Activated effector memory CD4-positive, alpha-beta T cell treated with Interleukin-2 at 50 U/mL for 16 hours (primary cell): ENCODE measurements around the gene CCDC81.
"Not testable (repeated sequence)": the region's sequence is repeated elsewhere in the genome, so short reads cannot be mapped to it uniquely, and the experiment has no call there.

Experiments used
- DNase-seq: peaks from one replicate; pipeline ENCODE4 v3.0.0-alpha.2; 2020

CCDC81 gene

GRCh38 chr11:86374586-86374985 lies at the start of gene CCDC81:
CCDC81 (plus strand) TSS chr11:86374887; CDS start chr11:86375164, 277 bp downstream.
- no peak for DNase-seq

DNA sequence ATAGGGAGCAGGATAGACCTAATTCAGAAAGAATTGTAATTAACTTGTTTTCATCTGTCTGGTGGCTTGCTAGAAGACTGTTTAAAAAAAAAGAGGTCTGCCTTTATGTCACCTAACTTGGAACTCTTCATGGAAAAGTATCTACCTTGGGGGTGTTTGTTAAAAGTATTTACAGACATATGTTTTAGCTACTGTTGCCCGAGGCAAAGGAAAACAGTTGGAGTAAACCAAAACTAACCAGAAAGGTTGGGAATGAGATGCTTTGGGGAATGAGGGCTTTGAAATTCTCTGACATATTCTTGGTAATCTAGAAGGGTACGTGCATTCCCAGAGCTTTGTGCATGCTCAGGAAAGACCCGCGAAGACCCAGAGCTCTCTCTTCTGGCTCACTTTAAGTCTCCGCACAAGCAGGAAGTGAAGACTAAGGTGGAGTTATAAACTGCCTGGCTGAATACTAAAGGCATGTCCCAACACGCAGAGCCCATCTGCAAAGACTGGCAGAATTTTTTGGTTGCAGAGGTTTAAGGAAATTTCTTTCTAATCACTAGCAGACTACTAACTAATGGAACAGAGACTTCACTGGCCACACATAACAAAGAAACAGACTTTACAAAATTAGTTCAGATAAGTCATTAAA lies 39.4 kb upstream of the CCDC81 start:
- no peak for DNase-seq

DNA sequence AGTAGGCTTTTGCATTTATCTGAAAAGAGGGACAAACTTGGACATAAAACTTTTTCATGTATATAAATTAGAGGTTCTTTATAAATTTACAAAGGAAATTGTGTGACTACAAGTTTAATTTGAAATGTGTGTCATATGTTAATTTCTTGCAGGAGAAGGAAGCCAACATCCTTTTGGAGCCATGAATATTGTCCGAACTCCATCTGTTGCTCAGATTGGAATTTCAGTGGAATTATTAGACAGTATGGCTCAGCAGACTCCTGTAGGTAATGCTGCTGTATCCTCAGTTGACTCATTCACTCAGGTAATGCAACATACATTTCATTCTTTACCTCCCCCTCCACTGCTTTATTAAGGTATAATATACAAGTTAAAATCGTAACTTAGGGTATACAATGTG lies 37.5 kb upstream of the CCDC81 start:
- DNase-seq = no peak

DNA sequence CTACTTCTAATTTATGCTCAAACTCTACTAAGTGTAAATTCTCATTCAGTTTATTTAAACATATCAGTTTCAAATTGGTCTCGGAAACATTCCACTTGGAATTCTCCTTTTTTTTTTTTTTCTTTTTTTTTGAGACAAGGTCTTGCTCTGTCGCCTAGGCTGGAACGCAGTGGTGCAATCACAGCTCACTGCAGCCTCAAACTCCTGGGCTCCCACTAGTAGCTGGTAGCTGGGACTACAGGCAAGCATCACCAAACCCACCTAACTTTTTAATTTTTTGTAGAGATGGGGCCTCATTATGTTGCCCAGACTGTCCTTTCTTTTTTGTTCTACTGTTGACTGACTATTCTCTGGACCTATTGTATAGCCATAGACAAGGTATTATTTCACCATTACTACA lies 33.3 kb upstream of the CCDC81 start:
- DNase-seq = no peak

- DNase-seq = no peak
Measured at GRCh38 chr11:86346513-86346912, 28.2 kb upstream of the CCDC81 start.

DNA sequence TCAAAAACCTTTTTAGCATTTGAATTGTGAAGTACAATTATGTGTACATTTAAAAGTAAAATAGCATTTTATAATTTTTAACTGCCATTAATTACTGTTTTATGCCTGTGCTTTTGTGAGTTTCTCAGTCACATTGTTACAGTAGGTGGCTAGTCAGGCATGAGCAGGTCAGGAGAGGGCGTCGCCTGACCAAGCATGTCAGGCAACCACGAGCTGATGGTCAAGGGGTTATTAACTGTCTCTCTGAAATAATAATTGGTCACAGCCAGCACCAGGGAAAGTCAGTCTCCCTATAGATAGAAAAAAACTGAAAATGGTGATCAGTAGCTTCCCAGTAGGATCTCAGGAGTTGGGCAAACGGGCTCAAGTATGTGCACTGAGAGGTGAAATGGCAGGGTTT lies 19.4 kb upstream of the CCDC81 start:
- no peak for DNase-seq

DNA sequence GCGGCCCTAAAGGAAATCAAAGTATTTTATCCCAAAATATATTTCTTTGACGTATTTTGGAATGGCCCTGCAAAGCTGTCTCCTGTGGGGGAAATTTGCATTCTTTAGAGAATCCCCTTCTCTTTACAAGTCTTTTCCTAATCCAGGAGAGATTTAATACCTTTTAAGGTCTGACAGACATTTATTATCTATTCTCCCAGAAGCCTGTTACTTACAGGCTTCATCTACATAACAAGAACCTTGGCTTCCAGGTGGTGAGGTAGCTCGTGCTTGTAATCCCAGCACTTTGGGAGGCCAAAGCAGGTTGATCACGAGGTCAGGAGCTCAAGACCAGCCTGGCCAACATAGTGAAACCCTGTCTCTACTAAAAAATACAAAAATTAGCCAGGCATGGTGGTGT lies 17.3 kb upstream of the CCDC81 start:
- DNase-seq = not testable (repeated sequence)

- no peak for DNase-seq
Measured at GRCh38 chr11:86358720-86359119, 16.0 kb upstream of the CCDC81 start.

GRCh38 chr11:86360775-86361395 lies 13.8 kb upstream of the CCDC81 start:
- DNase-seq = no peak

GRCh38 chr11:86363424-86363823 lies 11.3 kb upstream of the CCDC81 start:
- no peak for DNase-seq

GRCh38 chr11:86365546-86365945 lies 9.1 kb upstream of the CCDC81 start:
- DNase-seq = no peak

DNA sequence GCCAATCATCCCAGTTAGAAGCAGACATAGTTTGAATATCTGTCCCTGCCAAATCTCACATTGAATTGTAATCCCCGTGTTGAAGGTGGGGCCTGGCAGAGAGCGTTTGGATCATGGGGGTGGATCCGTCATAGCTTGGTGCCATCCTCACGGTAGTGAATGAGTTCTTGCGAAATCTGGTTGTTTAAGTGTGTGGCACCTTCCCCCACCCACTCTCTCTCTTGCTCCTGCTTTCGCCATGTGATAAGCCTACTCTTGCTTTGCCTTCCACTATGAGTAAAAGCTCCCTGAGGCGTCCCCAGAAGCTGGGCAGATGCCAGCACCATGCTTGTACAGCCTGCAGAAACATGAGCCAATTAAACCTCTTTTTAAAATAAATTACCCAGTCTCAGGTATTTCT lies 5.0 kb upstream of the CCDC81 start:
- DNase-seq = no peak

GRCh38 chr11:86370171-86370570 lies 4.5 kb upstream of the CCDC81 start:
- no peak for DNase-seq

DNA sequence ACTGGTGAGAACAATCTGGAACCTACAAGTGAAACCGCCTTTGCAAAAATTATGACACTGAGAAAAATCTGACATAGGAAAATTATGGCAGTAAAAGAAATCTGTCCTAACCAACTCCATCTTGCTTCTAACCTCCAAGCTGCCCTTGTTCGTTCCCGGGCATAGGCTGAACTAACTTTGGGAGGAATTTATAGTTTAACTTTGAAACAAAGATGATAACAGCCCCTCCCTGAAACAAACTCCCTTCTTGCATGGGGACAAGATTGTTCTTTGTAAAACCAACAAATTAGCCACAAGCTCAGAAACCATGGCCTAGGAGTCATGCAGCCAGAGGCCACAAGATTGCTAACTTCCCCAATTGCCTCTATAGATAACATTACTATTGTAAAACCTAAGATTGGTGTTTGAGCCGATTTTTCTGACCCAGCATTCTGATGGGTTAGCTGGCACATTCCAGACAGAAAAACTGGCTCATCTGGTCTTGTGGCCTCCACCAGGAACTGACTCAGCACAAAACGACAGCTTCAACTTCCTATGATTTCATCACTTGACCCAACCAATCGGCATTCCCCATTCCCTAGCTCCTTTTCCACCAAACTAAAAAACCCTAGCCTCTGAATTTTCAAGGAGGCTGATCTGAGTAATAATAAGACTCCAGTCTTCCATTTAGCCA lies 3.6 kb upstream of the CCDC81 start:
- no peak for DNase-seq

DNA sequence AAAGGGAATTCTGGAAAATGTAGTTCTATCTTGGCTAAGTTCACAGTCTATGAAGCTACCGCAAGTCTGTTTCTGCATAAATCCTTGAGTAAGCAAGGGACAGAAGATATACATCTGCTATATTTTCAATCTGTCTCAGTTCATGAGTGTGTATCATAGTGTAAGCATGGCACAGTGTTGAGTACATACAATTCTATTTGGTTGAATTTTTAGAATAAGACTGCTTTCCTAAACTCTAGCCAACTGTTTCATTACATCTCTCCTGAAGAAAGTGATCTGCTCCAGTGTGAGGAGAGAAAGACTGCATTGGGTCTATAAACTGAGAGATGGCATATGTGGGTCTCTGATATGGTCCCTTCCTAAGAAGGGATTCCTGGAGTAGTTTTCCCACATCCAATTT lies 2.6 kb upstream of the CCDC81 start:
- DNase-seq = no peak

DNA sequence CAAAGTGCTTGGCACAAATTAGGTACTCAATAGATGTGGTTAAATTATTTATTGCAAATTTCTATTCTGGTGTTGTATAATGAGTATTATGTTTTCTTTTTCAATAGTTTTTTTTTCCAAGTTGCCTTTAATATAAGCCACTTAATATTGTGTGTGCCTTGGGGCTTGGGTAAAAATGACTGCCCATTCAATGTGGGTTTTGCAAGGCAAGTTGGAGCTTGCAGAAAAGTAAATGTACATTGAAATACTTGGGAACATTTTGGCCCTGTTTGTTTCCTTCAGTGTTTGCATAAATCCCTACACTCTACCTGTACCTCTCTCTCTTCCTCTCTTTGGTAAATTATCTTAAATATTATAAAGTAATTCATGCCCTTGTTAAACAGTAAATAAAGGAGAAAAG lies 2.1 kb upstream of the CCDC81 start:
- no peak for DNase-seq

GRCh38 chr11:86374069-86374468 lies 618 bp upstream of the CCDC81 start:
- DNase-seq = no peak

DNA sequence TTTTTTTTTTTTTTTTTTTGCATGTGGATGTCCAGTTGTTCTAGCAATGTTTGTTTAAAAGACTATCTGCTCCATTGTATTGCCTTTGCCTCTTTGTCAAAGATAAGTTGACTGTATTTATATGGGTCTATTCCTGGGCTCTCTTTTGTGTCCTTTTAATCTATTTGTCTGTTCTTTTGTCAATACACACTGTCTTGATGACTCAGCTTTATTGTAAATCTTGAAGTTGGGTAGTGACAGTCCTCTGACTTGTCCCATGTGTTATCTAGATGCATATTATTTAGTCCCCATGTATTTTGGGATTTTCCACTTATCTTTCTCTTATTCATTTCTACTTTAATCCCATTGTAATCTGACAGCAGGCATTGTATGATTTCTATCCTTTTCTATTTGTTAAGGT lies 3.3 kb downstream of the CCDC81 start:
- DNase-seq = no peak

GRCh38 chr11:86380295-86381059 lies 5.8 kb downstream of the CCDC81 start:
- DNase-seq = no peak

DNA sequence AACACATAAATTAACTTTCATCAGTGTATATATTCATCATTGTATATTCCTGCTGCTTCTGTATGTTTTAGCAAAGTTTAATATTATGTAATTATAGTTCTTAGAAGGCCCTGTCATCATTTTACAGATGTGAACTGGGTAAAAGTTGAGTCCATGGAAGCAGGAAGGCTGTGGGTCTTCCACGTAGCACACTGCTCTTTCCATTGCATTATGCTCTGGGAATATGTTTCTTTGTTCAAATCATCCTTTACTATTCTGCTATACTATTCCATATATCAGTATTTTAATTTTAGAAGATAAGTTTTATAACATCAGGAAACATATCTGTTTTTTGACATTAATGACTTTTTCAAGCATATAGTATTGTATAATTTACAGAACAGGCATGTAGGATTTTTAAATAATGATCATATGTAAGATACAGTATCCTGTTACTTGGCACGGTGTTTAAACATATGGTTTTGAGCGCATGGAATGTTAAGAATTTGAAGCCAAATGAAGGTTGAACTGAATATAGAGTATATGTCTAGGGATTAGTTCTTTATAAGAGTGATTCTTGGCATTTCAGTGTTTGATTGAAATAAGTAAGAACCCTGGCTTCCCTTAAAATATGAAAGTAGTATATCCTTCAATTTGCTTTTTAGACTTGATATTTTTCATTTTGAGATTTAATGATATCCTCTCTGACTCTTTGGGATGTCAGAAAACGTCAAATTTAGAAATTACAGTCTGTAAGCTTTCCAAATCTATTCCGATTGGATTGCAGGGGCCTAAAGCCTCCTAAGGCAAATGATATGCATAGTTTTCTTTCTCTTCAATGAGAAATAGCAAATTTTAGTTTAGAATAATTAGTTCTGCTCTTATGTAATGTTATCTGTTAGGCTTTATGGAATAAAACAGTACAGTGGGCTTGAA lies 8.6 kb downstream of the CCDC81 start:
- DNase-seq = no peak

DNA sequence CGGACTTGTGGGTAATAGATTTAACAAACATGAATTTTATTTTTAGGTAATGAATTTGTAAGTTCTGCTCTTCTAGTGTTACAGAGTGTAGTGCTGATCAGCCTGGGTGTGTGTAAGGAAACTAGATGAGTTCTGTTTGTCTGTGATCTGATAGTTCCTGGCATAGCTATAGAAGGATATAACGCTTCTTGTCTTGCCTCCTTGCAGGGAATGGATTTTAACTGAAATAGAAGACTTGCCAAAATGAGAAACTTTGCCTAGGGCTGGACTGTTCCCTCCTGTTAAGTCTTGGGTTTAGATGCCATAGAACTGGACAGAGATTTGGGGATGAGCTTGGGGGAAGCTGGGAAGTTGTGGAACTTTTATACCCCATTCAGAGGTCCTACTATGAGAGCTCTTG lies 11.6 kb downstream of the CCDC81 start:
- DNase-seq = no peak

DNA sequence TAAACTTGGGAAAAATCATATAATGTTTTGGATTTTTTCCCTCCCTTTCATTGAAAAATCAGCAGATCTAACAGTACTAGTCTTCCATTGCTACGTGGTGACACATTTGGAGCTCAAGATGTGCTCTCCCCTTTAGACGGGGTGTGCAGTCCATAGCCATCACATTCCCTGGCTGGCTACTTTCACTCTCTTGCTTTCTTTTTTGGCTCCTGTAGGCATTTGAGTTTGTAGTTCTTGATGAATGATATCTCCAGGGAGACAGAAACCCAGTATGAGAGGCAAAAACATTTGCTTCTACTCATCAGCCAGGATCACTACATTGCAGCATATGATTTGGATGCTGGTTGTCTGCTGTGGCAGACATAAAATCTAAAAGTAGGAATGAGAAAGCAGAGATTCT lies 12.1 kb downstream of the CCDC81 start:
- no peak for DNase-seq

- no peak for DNase-seq
Measured at GRCh38 chr11:86388198-86388597, 13.5 kb downstream of the CCDC81 start.
